Erythroblast (primary cell): ENCODE data around the gene NRTN.

Experiments used
- GATA1 ChIP-seq: IDR thresholded peaks from 2 replicates; pipeline ENCODE4 v1.6.1; 2011; ENCODE audit warnings: low read depth, mild to moderate bottlenecking, control low read depth, low read length, moderate library complexity
- POLR2A ChIP-seq: IDR thresholded peaks from 2 replicates; pipeline ENCODE4 v1.6.1; 2011; ENCODE audit warnings: mild to moderate bottlenecking, low read length

- TF ChIP-seq POLR2A (no peak), GATA1 (no peak)
These were observed 15.9 kb downstream of the NRTN start for GRCh38 chr19:5820785-5821184.
